ES-I3 (cell line): ENCODE measurements around the gene TACC2.

Experiments
- H3K36me3 ChIP-seq: 2 replicates; pipeline ENCODE4 v1.6.1; 2013; ENCODE audit warnings: mild to moderate bottlenecking, low read length, control low read depth, moderate library complexity; ENCODE audit not compliant: insufficient read depth
- H3K4me1 ChIP-seq: 2 replicates; pipeline ENCODE4 v1.6.1; 2013; ENCODE audit warnings: mild to moderate bottlenecking, control low read depth, low read length; ENCODE audit not compliant: insufficient read depth
- H3K9ac ChIP-seq: 2 replicates; pipeline ENCODE4 v1.6.1; 2013; ENCODE audit warnings: low read depth, mild to moderate bottlenecking, low read length, moderate library complexity
- H3K9me3 ChIP-seq: 2 replicates; pipeline ENCODE4 v1.6.1; 2013; ENCODE audit warnings: mild to moderate bottlenecking, low read length, moderate library complexity; ENCODE audit not compliant: control insufficient read depth, insufficient read depth

TACC2 gene

GRCh38 chr10:122149561-122150505 lies 160.9 kb downstream of the TACC2 start:
- H3K36me3 ChIP-seq, result peaks cover 2% of the 10 kb centered on the region
- H3K4me1 ChIP-seq, result peaks cover 8% of the 10 kb centered on the region; the same call in 1 of the 2 replicates
- H3K9me3 ChIP-seq, result no peaks in the 10 kb centered on the region
- no peak overlapping the region for H3K9ac ChIP-seq

DNA sequence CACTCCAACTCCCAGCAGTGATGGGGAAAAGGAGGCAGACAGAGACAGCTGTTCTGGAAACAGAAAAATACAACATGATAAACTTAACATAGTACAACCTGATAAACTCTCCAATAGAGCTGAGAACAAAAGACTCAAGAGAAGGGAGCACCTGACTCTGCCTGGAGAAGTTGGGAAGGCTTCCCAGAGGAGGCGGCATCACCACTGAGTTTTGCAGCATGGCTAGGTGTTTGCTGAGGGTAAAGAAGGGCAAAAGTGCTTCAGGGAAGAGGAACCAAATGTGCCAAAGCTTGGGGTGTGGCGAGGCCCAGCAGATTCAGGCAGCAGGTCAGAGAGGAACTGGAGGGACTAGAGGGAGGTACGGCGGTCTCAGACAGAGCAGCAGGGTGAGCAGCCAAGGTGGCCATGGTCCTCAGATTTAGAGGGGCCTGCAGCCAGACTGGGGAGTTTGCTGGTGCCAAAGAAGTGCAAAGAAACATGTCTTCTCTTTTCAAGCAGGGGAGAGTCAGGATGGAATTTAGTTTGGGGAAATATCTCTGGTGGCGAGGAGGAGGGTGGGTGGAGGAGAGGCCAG lies 162.2 kb downstream of the TACC2 start:
- H3K36me3 ChIP-seq, result no peaks in the 10 kb centered on the region
- H3K4me1 ChIP-seq, result peaks cover 13% of the 10 kb centered on the region; the same call in 1 of the 2 replicates
- H3K9ac ChIP-seq, result no peak overlapping the region
- no peaks in the 10 kb centered on the region for H3K9me3 ChIP-seq

DNA sequence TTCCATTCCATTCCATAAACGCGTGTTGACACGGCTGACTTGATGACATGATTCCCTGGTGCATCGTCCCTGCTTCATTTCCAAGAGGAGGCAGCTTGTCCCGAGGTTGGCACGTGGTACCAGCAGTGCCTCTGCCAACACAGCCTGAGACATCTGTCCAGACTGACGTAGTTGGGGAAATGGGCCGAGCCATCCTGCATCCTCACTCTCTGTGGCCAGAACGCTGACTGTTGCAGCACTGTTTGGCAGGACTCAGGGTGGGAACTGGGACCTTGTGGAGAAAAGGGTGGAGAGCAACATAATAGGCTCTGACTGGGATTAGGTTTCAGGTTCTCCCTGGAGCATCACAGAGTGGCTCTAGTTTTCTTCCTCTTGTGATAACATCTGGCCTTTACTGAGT lies 163.6 kb downstream of the TACC2 start:
- Histone ChIP-seq H3K9me3 (no peaks in the 10 kb centered on the region), H3K4me1 (peaks cover 13% of the 10 kb centered on the region; the same call in 1 of the 2 replicates), H3K9ac (no peak overlapping the region), H3K36me3 (no peaks in the 10 kb centered on the region)

- Histone ChIP-seq H3K36me3 (no peaks in the 10 kb centered on the region), H3K9ac (no peak overlapping the region), H3K4me1 (peaks cover 6% of the 10 kb centered on the region; the same call in 1 of the 2 replicates), H3K9me3 (no peaks in the 10 kb centered on the region)
Observed at GRCh38 chr10:122154031-122154544, 165.1 kb downstream of the TACC2 start.

DNA sequence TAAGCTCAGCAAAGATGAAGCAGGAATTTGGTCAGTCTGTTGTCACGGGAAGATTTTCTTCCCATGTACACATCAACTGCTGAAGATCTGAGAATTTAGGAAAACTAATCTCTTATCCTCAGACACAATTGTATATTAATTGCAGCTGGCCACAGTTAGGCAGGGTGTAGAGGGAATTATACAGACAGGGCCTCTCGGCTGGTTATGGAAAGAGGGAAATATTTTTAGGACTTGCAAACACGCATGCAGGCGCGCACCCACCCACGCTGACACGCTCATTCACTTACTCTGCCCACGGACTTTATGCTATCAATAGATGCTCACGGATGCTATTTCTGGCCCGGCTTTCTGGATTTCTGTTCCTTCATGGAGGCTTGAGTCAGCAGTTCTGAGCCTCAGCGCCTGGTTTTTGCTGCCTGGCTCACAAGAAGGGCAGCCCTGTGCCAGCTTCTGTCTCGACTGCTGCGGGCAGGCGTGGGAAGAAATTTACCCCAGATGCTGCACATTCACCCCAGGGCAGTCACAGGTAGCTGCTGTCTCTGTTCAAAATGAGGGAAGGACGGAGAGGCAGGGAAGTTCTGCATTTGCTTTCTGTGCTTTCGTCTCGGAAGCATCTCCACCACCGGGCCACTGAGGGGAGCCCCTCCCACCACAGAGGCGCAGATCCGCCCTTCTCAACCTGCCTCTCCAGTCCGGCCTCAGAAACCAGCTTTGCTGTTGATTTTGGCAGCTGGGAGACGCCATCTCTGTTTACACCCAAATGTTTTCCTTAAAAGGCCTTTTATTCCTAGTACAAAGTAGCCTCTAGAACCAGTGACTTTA lies 165.8 kb downstream of the TACC2 start:
- Histone ChIP-seq H3K9me3 (no peaks in the 10 kb centered on the region), H3K9ac (no peak overlapping the region), H3K36me3 (no peaks in the 10 kb centered on the region), H3K4me1 (peaks cover 5% of the 10 kb centered on the region; the same call in 1 of the 2 replicates)

GRCh38 chr10:122157451-122157850 lies 168.5 kb downstream of the TACC2 start:
- Histone ChIP-seq H3K9me3 (no peaks in the 10 kb centered on the region), H3K36me3 (no peaks in the 10 kb centered on the region), H3K9ac (no peak overlapping the region), H3K4me1 (peaks cover 14% of the 10 kb centered on the region)

DNA sequence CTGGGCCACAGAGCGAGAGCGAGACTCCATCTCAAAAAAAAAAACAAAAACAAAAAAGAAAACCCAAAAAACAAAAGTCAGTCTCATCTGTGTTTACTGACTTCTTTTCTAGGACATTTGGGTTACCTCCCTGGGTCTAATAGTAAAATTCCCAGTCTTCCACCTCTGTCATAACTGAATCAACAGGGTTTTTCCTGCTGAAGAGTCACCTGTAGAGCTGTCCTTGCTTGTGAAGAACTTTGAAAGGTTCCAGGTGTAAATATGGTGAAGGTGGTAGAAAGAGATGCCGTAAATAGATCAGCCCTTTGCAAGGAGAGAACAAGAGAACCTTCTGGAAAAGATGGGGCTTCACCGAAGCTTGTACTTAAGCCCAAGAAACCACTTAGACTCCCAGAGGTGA lies 169.4 kb downstream of the TACC2 start:
- Histone ChIP-seq H3K9me3 (no peaks in the 10 kb centered on the region), H3K9ac (no peak overlapping the region), H3K4me1 (peaks cover 16% of the 10 kb centered on the region), H3K36me3 (no peaks in the 10 kb centered on the region)

GRCh38 chr10:122159141-122159970 lies 170.4 kb downstream of the TACC2 start:
- Histone ChIP-seq H3K9me3 (no peaks in the 10 kb centered on the region), H3K9ac (no peak overlapping the region), H3K4me1 (peaks cover 16% of the 10 kb centered on the region), H3K36me3 (no peaks in the 10 kb centered on the region)

DNA sequence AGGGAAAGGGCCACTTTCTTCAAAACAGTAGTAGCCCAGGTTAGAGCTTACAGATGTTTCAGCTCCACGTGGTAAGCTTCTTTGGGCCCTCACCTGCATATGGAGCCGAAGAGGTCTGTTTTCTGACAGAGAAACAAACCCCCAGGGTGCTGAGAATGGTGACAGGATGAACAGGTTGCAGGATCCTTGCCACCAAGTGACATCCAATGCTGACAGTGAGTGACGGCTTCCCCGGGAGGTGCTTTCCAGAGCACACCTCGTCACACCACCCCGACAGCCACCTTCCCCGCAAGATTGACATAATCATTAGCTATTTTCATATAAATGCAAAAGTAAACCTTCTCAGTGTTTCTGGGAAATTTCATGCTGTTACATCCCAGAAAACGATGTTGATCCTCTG lies 172.8 kb downstream of the TACC2 start:
- no peaks in the 10 kb centered on the region for H3K9me3 ChIP-seq
- no peaks in the 10 kb centered on the region for H3K36me3 ChIP-seq
- H3K4me1 ChIP-seq, result peaks cover 18% of the 10 kb centered on the region
- H3K9ac ChIP-seq, result no peak overlapping the region

GRCh38 chr10:122162671-122163173 lies 173.8 kb downstream of the TACC2 start:
- H3K36me3 ChIP-seq, result no peaks in the 10 kb centered on the region
- no peaks in the 10 kb centered on the region for H3K9me3 ChIP-seq
- H3K9ac ChIP-seq, result peak overlapping the region; percentile 65
- peaks cover 18% of the 10 kb centered on the region for H3K4me1 ChIP-seq

- Histone ChIP-seq H3K9me3 (no peaks in the 10 kb centered on the region), H3K4me1 (peaks cover 18% of the 10 kb centered on the region), H3K9ac (peak overlapping the region; percentile 65)
Observed at GRCh38 chr10:122163174-122164022, 174.4 kb downstream of the TACC2 start.

DNA sequence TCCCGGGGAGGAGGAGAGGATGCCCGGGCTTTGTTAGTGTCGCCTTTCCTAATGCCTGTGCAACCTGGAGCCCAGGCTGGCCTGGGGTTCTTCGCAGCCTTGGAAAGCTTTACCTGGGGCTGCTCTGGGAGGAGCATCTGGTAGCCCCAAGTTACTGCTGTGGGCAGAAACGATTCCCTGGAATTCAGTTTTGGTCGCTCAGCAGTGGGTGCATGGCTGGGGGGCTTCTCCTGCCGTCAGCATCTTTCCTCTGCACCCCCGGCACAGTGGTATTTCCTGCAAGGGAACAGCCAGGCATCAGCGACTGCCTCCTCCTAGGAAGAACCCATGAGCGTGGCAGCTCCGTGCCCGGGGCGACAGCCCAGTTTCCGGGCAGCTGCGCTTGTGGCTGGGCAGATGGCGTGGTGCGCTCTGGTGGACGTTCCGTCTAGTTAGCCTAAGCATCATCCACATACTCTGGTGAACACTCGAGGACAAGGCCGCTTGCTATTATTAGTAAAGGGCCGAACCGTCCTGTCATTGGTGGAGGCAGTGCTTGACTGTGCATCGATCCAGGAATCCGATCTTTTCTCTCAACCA lies 175.1 kb downstream of the TACC2 start:
- H3K4me1 ChIP-seq, result peaks cover 18% of the 10 kb centered on the region
- H3K9ac ChIP-seq, result peak overlapping the region; percentile 65
- H3K36me3 ChIP-seq, result no peaks in the 10 kb centered on the region
- no peaks in the 10 kb centered on the region for H3K9me3 ChIP-seq

More at GRCh38 chr10:122163174-122164022, 174.4 kb downstream of the TACC2 start:
- no peaks in the 10 kb centered on the region for H3K36me3 ChIP-seq
